ENCODE measurements around the gene SKAP1. TPM values are rescaled to one million over a fixed set of nuclear protein-coding genes. Genes with fewer than 3 reads are reported as not detected.
"Not testable (repeated sequence)": the region's sequence is repeated elsewhere in the genome, so short reads cannot be mapped to it uniquely, and the experiment has no call there.

SKAP1 gene
- total RNA-seq, 4 donors from 2014 or later: 0.93 to 1.9 (median 1.1) TPM; not detected in 1

- no peak for TF ChIP-seq CTCF (IDR thresholded peaks at IDR 0.05)
- DNase-seq (ENCODE audit: low spot score): no peak
- no peak for ATAC-seq (ENCODE audit: low FRiP score)
Observed at GRCh38 chr17:48195910-48196309, 234.1 kb downstream of the SKAP1 start.

GRCh38 chr17:48194097-48194550 is 235.9 kb downstream of the SKAP1 start:
- TF ChIP-seq CTCF (IDR thresholded peaks at IDR 0.05): no peak
- no peak for DNase-seq (ENCODE audit: low spot score)
- ATAC-seq (ENCODE audit: low FRiP score): no peak

GRCh38 chr17:48192321-48192731 is 237.7 kb downstream of the SKAP1 start:
- no peak for DNase-seq (ENCODE audit: low spot score)
- TF ChIP-seq CTCF (IDR thresholded peaks at IDR 0.05): no peak
- no peak for ATAC-seq (ENCODE audit: low FRiP score)

GRCh38 chr17:48191362-48191761 is 238.7 kb downstream of the SKAP1 start:
- no peak for TF ChIP-seq CTCF (IDR thresholded peaks at IDR 0.05)
- ATAC-seq (ENCODE audit: low FRiP score): no peak
- DNase-seq (ENCODE audit: low spot score): no peak

- DNase-seq (ENCODE audit: low spot score) (no peak), ATAC-seq (ENCODE audit: low FRiP score) (no peak)
- TF ChIP-seq CTCF (IDR thresholded peaks at IDR 0.05): no peak
Observed at GRCh38 chr17:48190871-48191270, 239.1 kb downstream of the SKAP1 start.

- no peak for ATAC-seq (ENCODE audit: low FRiP score)
- TF ChIP-seq CTCF (IDR thresholded peaks at IDR 0.05): no peak
- DNase-seq (ENCODE audit: low spot score): no peak
Observed at GRCh38 chr17:48187872-48188608, 242.0 kb downstream of the SKAP1 start.

- ATAC-seq (ENCODE audit: low FRiP score); DNase-seq (ENCODE audit: low spot score): not testable (repeated sequence)
Observed at GRCh38 chr17:48186317-48186716, 243.7 kb downstream of the SKAP1 start.

Data from omental fat pad (tissue), 4 donors.